ENCODE data around the gene SERPINC1.
"Not testable (repeated sequence)": the region's sequence is repeated elsewhere in the genome, so short reads cannot be mapped to it uniquely, and the experiment has no call there.

SERPINC1 gene

DNA sequence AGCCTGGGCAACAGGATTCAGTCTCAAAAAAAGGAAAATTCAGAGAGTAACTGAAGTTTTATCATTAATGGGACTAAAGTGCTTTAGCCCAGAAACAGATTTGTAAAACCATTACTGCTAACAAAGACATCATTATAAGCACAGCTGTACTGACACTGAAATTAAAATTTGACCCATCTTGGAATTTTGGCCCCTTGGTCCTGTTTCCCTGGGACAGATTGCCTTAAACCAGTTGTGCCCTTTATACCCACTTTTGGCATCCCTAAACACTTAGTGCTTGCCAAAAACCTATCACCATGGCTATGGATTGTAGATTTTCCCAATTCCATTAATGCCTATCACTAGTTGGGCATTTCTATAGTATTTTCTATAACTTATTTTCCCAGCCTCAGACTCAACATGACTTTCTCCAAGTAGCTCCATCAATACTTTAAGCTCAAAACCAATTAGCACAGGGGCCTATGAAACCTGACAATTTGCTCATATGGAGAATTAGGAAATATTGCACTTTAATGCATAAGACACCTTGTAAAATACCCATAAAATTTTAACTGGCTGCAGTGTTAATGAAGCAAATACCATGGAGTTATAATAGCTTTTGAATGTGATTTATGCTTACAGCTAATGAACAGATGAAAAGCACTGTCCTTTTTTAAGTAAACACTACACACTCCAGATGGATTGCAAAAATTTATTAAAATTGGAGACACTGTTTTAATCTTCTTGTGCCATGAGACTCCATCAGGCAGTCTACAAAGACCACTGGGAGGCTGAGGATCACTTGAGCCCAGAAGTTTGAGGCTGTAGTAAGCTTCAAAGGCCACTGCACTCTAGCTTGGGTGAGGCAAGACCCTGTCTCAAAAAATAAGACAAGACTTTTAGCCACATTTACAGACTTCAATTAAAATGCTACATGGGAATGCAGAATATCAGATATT, 53.6 kb downstream of the SERPINC1 start:
- DNase-seq (ENCODE audit: low spot score): peak; percentile 60

GRCh38 chr1:173862769-173863223, 54.3 kb downstream of the SERPINC1 start:
- peak; percentile 70 for DNase-seq (ENCODE audit: low spot score)

DNA sequence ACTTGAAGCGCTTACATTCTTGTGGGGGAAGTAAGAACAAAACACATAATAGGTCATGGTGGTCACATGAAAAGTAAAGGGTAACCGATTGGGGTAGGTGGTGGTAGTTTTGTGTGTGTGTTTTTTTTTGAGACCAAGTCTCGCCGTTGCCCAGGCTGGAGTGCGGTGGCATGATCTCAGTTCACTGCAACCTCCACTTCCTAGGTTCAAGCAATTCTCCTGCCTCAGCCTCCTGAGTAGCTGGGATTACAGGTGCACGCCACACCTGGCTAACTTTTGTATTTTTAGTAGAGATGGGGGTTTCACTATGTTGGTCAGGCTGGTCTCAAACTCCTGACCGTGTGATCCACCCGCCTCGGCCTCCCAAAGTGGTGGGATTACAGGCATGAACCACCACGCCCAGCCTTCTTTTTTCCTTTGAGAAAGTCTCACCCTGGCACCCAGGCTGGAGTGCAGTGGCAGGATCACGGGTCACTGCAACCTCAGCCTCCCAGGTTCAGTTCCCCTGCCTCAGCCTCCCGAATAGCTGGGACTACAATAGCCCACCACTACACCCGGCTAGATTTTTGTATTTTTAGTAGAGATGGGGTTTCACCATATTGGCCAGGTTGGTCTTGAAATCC, 54.9 kb downstream of the SERPINC1 start:
- DNase-seq (ENCODE audit: low spot score): peak; percentile 77

DNA sequence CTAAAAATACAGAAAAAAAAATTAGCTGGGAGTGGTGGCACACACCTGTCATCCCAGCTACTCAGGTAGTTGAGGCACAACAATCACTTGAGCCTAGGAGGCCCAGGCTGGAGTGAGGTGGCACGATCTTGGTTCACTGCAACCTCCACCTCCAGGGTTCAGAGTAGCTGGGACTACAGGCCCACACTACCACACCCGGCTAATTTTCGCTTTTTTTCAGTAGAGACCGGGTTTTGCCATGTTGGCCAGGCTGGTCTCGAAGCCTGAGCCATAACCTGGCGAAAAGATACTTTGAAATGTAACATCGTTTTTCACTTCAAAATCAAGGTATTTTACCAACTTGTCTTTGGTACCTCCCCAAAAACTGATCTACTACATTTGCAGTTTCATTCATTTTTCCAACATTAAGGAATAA, 55.4 kb downstream of the SERPINC1 start:
- DNase-seq (ENCODE audit: low spot score): peak; percentile 74

DNA sequence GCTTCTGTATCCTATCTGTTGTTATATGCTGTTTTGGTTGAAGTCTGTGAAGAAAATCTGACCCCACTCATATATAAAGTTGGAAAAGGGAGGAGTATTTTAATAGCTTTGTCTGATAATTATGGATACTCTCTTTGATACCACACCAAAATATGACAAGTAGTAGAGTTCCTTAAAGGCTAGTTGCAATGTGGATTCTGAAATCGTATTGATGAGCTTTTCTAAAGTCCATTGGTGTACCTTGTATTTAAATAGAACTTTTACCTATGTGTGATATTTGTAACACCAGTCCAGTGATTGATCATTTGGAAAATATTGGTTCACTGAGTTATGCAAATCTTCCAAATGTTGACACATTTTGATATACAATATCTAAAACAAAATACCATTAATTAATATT, 57.1 kb downstream of the SERPINC1 start:
- DNase-seq (ENCODE audit: low spot score): no peak

DNA sequence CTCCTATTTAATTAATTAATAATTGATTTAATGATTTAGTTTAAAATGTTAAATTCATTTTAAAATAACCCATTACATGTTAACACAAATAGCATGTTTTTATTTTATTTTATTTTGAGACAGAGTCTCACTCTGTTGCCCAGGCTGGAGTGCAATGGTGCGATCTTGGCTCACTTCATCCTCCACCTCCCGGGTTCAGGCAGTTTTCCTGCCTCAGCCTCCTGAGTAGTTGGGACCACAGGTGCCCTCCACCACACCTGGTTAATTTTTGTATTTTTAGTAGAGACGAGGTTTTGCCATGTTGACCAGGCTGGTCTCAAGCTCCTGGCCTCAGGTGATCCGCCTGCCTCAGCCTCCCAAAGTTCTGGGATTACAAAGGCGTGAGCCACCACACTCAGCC, 57.6 kb downstream of the SERPINC1 start:
- DNase-seq (ENCODE audit: low spot score): not testable (repeated sequence)

DNA sequence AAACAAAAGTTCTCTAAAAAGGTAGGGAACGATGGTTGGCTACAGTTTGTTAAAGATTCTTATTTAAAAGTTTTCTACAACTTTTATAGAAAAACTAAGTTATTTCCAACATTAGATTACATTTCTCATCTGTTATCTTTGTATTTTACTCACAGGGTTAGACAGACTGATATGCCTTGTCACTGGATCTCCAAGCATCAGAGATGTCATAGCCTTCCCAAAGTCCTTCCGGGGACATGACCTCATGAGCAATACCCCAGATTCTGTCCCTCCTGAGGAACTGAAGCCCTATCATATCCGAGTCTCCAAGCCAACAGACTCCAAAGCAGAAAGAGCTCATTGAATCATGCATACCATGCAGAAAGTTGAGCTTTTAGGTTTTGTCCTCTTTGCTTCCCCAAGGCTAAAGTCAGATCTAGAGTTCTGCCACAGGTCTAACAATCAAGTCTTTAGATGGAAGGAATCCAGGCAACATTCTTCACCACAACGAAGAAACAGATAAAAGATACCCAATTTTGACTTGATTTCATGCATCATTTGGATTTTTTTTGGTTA, 59.7 kb downstream of the SERPINC1 start:
- no peak for DNase-seq (ENCODE audit: low spot score)

GRCh38 chr1:173856903-173857302, 60.2 kb downstream of the SERPINC1 start:
- no peak for DNase-seq (ENCODE audit: low spot score)

DNA sequence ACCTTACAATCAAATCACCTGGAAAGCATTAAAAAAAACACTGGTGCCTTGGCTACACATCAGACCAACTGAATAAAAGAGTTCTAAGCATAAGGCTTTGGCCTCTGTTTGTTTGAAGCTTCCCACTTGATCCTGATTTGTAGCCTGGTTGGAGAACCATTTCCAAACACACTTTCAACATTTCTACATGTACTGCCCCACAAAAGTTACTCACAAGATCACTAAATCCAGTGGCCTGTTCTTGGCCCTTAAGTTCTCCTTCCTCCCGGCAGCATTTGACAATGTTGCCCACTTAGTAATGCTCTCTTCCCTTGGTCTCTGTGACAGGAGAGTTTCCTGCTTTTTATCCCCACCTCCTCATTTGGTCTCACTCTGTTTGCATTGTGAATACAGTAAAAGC, 61.1 kb downstream of the SERPINC1 start:
- DNase-seq (ENCODE audit: low spot score): no peak
